Measurements from ENCODE around the gene DOCK1. TPM values are rescaled to one million over a fixed set of nuclear protein-coding genes. Genes with fewer than 3 reads are reported as not detected.

The DOCK1 gene
- total and polyA plus RNA-seq, 3 donors from 2014 or later, result 19.0 to 46.2 (median 32.0) TPM

GRCh38 chr10:127279334-127279774 is 374.1 kb downstream of the DOCK1 start:
- H3K4me3 ChIP-seq, result no peak overlapping the region
- intact Hi-C loops (cut with DNase I; ENCODE audit: low total_unique reads), result no loop called here
- 95 to 97% methylated on average over 5 of the region's 5 CpGs for WGBS, 2 donors
- no peaks in the 10 kb centered on the region for H3K9me3 ChIP-seq
- DNase-seq, result no peak
- H3K27ac ChIP-seq, result no peak overlapping the region
- no peaks in the 10 kb centered on the region for H3K27me3 ChIP-seq
- no peaks in the 10 kb centered on the region for H3K4me1 ChIP-seq
- H3K36me3 ChIP-seq (ENCODE audit: low read depth, missing control alignments), result no peaks in the 10 kb centered on the region
- TF ChIP-seq CTCF (IDR thresholded peaks at IDR 0.05), result no peak
- no peak for TF ChIP-seq POLR2A (IDR thresholded peaks at IDR 0.05)

GRCh38 chr10:127280446-127280845 is 375.2 kb downstream of the DOCK1 start:
- Histone ChIP-seq H3K27ac (no peak overlapping the region), H3K4me1 (no peaks in the 10 kb centered on the region), H3K27me3 (no peaks in the 10 kb centered on the region), H3K4me3 (no peak overlapping the region), H3K36me3 (ENCODE audit: low read depth, missing control alignments) (no peaks in the 10 kb centered on the region), H3K9me3 (no peaks in the 10 kb centered on the region)
- WGBS, 2 donors, result 95 to 97% methylated on average over 4 of the region's 4 CpGs
- DNase-seq, result no peak
- TF ChIP-seq POLR2A (IDR thresholded peaks at IDR 0.05), result no peak
- TF ChIP-seq CTCF (IDR thresholded peaks at IDR 0.05), result no peak
- intact Hi-C loops (cut with DNase I; ENCODE audit: low total_unique reads), result no loop called here

GRCh38 chr10:127283017-127283416 is 377.8 kb downstream of the DOCK1 start:
- no peak for TF ChIP-seq CTCF (IDR thresholded peaks at IDR 0.05)
- TF ChIP-seq POLR2A (IDR thresholded peaks at IDR 0.05), result no peak
- no peaks in the 10 kb centered on the region for H3K36me3 ChIP-seq (ENCODE audit: low read depth, missing control alignments)
- 60 to 65% methylated on average over 4 of the region's 4 CpGs for WGBS, 2 donors
- H3K27me3 ChIP-seq, result no peaks in the 10 kb centered on the region
- H3K4me1 ChIP-seq, result no peaks in the 10 kb centered on the region
- H3K9me3 ChIP-seq, result no peaks in the 10 kb centered on the region
- peak; percentile 48 for DNase-seq
- intact Hi-C loops (cut with DNase I; ENCODE audit: low total_unique reads), result no loop called here
- H3K4me3 ChIP-seq, result no peak overlapping the region
- no peak overlapping the region for H3K27ac ChIP-seq

GRCh38 chr10:127283576-127283975 is 378.3 kb downstream of the DOCK1 start:
- TF ChIP-seq POLR2A (IDR thresholded peaks at IDR 0.05), result no peak
- TF ChIP-seq CTCF (IDR thresholded peaks at IDR 0.05), result no peak
- DNase-seq, result no peak
- no peaks in the 10 kb centered on the region for H3K9me3 ChIP-seq
- no peaks in the 10 kb centered on the region for H3K4me1 ChIP-seq
- 98% methylated on average over 3 of the region's 3 CpGs for WGBS, 2 donors
- intact Hi-C loops (cut with DNase I; ENCODE audit: low total_unique reads), result no loop called here
- H3K27me3 ChIP-seq, result no peaks in the 10 kb centered on the region
- no peaks in the 10 kb centered on the region for H3K36me3 ChIP-seq (ENCODE audit: low read depth, missing control alignments)
- no peak overlapping the region for H3K4me3 ChIP-seq
- no peak overlapping the region for H3K27ac ChIP-seq

- intact Hi-C loops (cut with DNase I; ENCODE audit: low total_unique reads), result no loop called here
- H3K27me3 ChIP-seq, result no peaks in the 10 kb centered on the region
- H3K36me3 ChIP-seq (ENCODE audit: low read depth, missing control alignments), result no peaks in the 10 kb centered on the region
- WGBS, 2 donors, result 63 to 70% methylated on average over 4 of the region's 4 CpGs
- DNase-seq, result no peak
- H3K4me1 ChIP-seq, result no peaks in the 10 kb centered on the region
- TF ChIP-seq POLR2A (IDR thresholded peaks at IDR 0.05) (no peak), CTCF (IDR thresholded peaks at IDR 0.05) (no peak)
- H3K9me3 ChIP-seq, result no peaks in the 10 kb centered on the region
- no peak overlapping the region for H3K27ac ChIP-seq
- no peak overlapping the region for H3K4me3 ChIP-seq
These were observed 385.6 kb downstream of the DOCK1 start for GRCh38 chr10:127290850-127291249.
